Stimulated activated CD4-positive, alpha-beta T cell treated with anti-CD3 and anti-CD28 coated beads, Interleukin-1b, Interleukin-23, amount 100 ng/mL, for 4 hours (primary cell): ENCODE data around the gene PLA2G4E.

ENCODE experiments used
- DNase-seq, 2 donors: peaks; one replicate each; pipeline ENCODE4 v3.0.0-alpha.2; 2020; ENCODE audit warnings: low read depth in 2 of 2

Gene PLA2G4E

DNA sequence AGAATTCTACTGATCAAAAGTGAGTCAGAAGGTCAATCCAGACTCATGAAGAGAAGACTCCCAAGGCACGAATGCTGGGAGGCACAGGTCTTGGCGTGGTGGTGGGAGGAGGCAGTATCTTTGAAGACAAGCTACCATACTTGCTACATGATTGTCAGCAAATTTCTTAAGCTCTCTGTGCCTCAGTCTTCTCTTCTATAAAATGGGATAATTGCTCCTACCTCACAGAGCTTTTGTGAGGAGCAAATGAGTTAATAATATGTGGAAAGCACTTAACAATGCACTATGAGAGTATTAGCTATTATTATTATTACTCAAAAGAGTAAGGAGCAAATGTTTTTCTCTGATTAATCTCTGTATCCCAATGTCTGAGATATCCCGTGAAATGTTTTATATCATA, 84.7 kb downstream of the PLA2G4E start:
- DNase-seq: no peak

DNA sequence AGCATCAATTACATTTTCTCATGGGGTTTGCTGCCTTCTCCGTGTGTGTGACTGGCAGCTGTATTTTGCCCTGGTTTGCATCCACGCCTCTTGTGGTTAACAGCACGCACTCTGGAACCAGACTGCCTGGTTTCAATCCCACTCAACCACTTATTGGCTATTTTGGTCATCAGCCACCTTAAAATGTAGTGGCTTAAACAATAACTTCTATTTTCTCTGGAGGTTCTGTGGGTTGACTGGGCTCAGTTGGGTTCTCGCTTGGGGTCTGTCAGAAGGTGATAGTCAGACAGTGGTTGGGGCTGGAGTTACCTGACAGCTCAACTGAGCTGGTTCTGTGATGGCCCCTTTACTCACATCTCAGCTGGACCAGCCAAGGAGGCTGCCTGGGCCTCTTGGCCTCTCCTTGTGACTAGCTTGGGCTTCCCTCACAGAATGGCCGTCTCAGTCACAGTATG, 85.2 kb downstream of the PLA2G4E start:
- DNase-seq: no peak

DNA sequence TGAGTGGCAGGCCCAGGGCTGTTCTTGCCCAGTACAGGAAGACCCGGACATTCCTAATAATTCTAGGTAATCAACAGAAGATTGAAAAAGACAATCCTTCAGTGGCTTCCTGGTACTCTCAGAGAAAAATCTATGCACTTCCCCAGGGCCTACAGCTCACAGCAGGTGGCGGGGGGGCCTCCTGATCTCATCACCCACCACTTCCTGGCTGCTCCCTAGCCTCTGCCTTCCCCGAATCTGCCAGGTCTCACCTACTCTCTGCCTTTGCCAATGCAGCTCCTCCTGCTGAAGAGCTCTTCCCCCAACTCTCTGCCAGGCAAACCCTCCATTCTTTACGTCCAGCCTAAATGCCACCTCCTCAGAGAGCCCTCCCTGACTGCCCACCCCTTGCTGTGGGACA, 86.0 kb downstream of the PLA2G4E start:
- DNase-seq: peak; percentile 55 to 63

DNA sequence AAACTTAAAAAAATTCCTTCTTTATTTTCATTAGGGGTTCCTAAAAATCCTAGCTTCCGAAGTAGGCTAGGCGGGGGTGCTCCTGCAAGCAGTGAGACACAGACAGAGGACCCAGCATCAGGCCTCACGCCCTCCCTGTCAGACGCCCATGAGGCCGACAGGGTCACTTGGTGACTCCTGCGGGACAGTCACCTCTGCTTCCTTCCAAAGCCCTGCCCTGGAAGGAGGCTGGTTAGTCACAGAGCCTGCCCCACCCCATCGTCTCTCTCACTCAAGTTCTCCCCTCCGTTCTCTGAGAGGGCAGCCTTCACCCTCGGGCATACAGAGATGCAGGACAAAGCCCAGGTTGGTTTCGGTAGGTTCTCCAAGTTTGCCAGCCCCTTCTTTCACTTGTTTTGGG, 87.1 kb downstream of the PLA2G4E start:
- DNase-seq: no peak

DNA sequence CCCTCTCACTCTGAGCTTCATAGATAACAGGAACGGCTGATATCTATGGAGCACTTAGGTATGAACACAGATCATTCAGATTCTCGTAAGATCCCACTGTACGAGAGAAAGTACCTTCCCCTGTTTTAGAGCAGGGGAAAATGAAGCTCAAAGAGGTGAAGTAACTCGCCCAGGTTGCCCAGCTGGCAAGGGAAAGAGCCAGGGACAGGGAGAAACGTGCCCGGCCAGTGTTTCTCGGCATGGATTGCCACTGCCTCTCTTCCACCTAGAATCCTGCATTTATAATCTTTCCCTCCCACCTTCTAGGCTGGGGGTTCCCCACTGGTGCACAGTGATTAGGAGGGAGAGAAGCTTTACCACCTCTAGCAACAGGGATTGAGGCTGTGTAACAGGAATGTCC, 87.5 kb downstream of the PLA2G4E start:
- no peak for DNase-seq

DNA sequence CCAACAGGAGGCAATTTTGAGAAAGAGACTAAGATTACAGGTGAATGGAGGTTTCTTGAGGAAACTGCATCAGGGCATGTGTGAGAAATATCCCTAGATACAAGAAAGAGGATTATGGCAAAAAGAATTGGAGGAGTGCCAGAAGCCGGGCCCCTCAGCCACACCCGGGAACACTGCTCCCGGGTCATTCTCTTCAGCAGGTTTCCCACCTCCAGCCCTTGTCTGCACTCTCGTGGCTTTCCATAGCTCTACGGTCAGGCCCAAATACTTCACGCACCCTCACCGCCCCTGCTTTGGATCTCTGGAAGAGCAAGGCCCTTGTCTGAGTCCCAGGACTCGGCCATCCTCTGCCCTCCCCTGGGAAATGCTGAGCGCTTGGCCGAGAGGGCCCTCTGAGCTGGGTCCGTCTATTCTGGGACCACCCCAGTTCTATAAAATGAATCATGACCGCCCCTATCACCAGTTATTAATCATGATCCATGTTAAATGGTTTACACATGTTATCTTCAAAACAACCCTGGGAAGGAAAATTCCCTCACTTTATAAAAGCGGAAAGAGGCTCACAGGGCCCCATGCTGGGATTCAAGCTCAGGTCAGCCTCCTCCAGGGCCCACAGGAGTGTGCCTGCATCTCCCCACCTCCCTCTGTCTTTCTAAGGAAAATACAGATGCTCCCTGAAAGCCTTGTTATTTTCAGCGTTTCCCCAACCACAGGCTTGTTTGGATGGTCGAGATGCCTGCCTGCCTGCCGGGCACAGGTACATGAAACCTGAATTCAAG, 88.1 kb downstream of the PLA2G4E start:
- no peak for DNase-seq

DNA sequence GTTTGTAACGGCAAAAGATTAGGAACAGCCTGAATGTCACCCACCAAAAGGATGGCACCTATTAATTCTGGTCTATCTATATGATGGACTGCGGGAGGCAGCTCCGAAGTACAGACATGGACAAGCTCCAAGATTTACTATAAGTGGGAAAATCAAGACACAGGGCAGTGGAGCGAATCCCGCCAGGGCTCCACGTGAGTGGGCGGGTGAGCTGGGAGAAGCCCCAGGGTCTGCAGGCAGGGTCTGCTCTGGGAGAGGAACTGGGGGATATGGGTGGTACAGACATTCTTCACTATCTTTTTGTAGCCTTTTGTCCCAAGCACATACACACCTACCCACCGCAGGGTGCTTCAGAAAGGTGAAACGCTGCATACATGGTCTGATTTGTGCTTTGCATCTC, 88.7 kb downstream of the PLA2G4E start:
- no peak for DNase-seq
